Effector memory CD4-positive, alpha-beta T cell (primary cell): ENCODE results near the gene TMEM26.

ENCODE experiments used
- DNase-seq, 3 donors: peaks; one replicate each; pipeline ENCODE4 v3.0.0-alpha.2; 2020
- H3K27ac ChIP-seq: 2 replicates; pipeline ENCODE4 v1.7.0; 2013; ENCODE audit warnings: mild to moderate bottlenecking, low read length, moderate library complexity; ENCODE audit not compliant: insufficient read depth, poor library complexity, severe bottlenecking
- H3K27me3 ChIP-seq: replicated peaks from 2 replicates; pipeline ENCODE4 v1.7.0; 2013; ENCODE audit warnings: mild to moderate bottlenecking, low read length; ENCODE audit not compliant: insufficient read depth, control insufficient read depth, poor library complexity, severe bottlenecking
- H3K36me3 ChIP-seq: 2 replicates; pipeline ENCODE4 v1.7.0; 2013; ENCODE audit warnings: mild to moderate bottlenecking, low read length, moderate library complexity; ENCODE audit not compliant: control insufficient read depth, insufficient read depth
- H3K4me1 ChIP-seq: 2 replicates; pipeline ENCODE4 v1.7.0; 2013; ENCODE audit warnings: low read length, mild to moderate bottlenecking; ENCODE audit not compliant: control insufficient read depth, insufficient read depth, poor library complexity, severe bottlenecking
- H3K4me3 ChIP-seq: 2 replicates; pipeline ENCODE4 v1.7.0; 2013; ENCODE audit warnings: low read length, low read depth, mild to moderate bottlenecking; ENCODE audit not compliant: insufficient read depth, poor library complexity, severe bottlenecking
- H3K9me3 ChIP-seq: 2 replicates; pipeline ENCODE4 v1.7.0; 2013; ENCODE audit warnings: mild to moderate bottlenecking, low read length, moderate library complexity; ENCODE audit not compliant: control insufficient read depth
- total RNA-seq, 3 donors: gene quantifications; one replicate each; lab custom pipeline; 2026; lab: John Stamatoyannopoulos, UW

TMEM26 gene
- 0 reads per million in 3 donors for total RNA-seq

GRCh38 chr10:61452655-61453641 is at the start of gene TMEM26:
Gene TMEM26 (minus strand): TSS chr10:61453381. CDS start chr10:61453081, 300 bp downstream.
- peak within 1 kb of the TSS; percentile 9 for H3K4me3 ChIP-seq
- H3K9me3 ChIP-seq: no peaks in the 10 kb centered on the region
- DNase-seq: no peak
- H3K27ac ChIP-seq: no peak within 1 kb of the TSS
- no peaks in the 10 kb centered on the region for H3K36me3 ChIP-seq
- H3K4me1 ChIP-seq: no peaks in the 10 kb centered on the region
- peaks cover 14% of the 10 kb centered on the region for H3K27me3 ChIP-seq

GRCh38 chr10:61500460-61500859 is 47.3 kb upstream of the TMEM26 start:
- H3K36me3 ChIP-seq: no peaks in the 10 kb centered on the region
- no peak for DNase-seq
- no peak overlapping the region for H3K4me3 ChIP-seq
- no peaks in the 10 kb centered on the region for H3K4me1 ChIP-seq
- no peak overlapping the region for H3K27ac ChIP-seq
- no peaks in the 10 kb centered on the region for H3K9me3 ChIP-seq
- no peaks in the 10 kb centered on the region for H3K27me3 ChIP-seq

DNA sequence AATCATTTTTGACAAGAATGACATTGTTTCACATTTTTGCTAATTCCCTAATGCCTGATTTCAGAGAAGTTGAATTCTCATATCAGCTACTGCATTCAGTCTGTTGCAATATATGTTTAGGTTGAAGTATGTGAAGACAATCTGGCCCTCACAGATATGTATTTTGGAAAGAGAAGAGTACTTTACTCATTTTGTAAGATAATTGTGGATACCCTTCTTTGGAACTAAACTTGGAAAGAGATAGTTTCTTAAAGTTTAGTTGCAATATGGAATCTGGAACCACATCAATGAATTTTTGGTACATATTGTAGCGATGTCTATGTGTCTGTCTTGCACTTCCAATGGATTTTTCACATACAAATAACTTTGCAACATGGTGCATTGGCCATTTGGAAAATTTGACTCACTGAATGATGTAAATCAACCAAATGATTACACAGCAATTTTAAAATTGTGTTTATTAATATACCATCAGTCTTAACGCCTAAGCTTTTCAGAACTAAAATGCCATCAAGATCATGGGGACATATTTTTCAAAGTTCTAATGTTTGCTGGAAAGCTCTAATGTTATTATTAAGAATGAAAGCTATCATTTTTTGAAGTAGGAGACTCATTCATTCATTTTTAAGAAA is 39.3 kb upstream of the TMEM26 start:
- no peaks in the 10 kb centered on the region for H3K4me1 ChIP-seq
- no peaks in the 10 kb centered on the region for H3K9me3 ChIP-seq
- no peak overlapping the region for H3K27ac ChIP-seq
- DNase-seq: no peak
- no peaks in the 10 kb centered on the region for H3K36me3 ChIP-seq
- no peaks in the 10 kb centered on the region for H3K27me3 ChIP-seq
- H3K4me3 ChIP-seq: no peak overlapping the region

GRCh38 chr10:61487506-61487905 is 34.3 kb upstream of the TMEM26 start:
- H3K27me3 ChIP-seq: no peaks in the 10 kb centered on the region
- H3K9me3 ChIP-seq: no peaks in the 10 kb centered on the region
- no peaks in the 10 kb centered on the region for H3K4me1 ChIP-seq
- no peak for DNase-seq
- no peak overlapping the region for H3K4me3 ChIP-seq
- no peaks in the 10 kb centered on the region for H3K36me3 ChIP-seq
- no peak overlapping the region for H3K27ac ChIP-seq

DNA sequence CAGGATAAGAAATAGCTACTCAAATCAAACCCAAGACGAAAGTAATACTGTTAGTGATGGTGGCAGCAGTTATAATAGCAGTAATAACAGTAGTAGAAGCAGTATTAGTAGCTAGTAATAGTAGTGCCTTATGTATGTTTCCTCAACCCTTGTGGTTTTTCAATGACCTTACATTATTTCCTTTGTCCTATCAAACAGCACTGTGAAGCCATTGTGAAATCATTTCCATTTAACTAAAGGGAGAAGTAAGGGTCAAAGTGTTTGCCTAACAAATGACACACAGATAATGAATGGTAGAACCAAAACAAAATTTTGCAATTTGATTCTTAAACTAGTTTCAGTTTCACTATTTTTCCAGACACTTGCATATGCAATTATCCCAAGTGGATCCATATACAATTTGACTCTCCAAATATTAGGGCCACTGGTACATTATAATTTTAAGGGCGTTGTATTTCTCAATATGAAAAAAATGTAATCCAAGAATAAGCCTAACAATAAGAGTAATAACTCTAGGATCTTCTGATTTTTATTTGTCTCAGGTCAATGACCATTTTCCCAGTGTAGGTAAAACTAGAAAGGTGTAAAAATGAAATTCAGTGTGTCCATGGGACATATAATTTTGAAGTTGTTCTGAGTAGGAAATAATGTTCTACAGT is 33.7 kb upstream of the TMEM26 start:
- Histone ChIP-seq H3K27me3 (no peaks in the 10 kb centered on the region), H3K27ac (no peak overlapping the region), H3K4me3 (no peak overlapping the region), H3K36me3 (no peaks in the 10 kb centered on the region), H3K9me3 (no peaks in the 10 kb centered on the region), H3K4me1 (no peaks in the 10 kb centered on the region)
- no peak for DNase-seq

DNA sequence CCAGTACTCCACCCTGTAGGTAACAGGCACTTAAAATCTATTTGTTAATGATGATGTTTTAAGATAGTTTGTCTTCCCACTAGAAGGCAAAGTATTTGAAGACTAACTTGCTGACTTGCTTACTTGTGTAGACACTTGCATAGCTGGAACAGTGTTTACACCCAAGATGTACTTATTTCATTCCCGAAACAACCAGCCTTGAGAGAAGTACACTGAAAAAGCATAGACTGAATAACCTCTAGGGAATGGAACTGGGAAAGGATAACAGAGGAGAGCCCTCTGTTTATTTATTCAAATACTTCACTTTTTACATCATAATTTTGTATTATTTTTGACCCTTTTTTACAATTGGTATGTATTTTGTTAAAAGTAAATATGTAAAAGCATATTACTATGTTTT is 33.1 kb upstream of the TMEM26 start:
- Histone ChIP-seq H3K27me3 (no peaks in the 10 kb centered on the region), H3K4me1 (no peaks in the 10 kb centered on the region), H3K9me3 (no peaks in the 10 kb centered on the region), H3K27ac (no peak overlapping the region), H3K36me3 (no peaks in the 10 kb centered on the region), H3K4me3 (no peak overlapping the region)
- no peak for DNase-seq

- Histone ChIP-seq H3K36me3 (no peaks in the 10 kb centered on the region), H3K27me3 (no peaks in the 10 kb centered on the region), H3K27ac (no peak overlapping the region), H3K4me1 (no peaks in the 10 kb centered on the region), H3K4me3 (no peak overlapping the region), H3K9me3 (no peaks in the 10 kb centered on the region)
- DNase-seq: no peak
Observed at GRCh38 chr10:61481597-61481996, 28.4 kb upstream of the TMEM26 start.

DNA sequence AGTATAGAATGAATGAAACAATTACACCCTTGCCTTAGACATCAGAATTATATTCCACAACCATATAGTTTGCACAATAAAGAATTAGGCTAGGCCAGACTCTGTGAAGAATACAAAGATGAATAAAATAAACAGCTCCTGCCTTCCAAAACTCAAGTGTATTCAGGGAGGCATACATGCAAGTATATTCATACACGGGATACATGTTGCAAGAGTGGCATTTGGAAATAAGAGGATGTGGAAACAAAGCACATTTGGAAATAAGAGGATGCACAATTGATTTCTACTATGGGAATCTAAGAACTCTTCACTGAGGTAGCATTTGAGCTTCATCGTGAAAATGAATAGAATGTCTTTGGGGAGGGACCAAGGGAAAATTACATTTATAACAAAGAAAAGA is 27.0 kb upstream of the TMEM26 start:
- Histone ChIP-seq H3K4me1 (no peaks in the 10 kb centered on the region), H3K9me3 (no peaks in the 10 kb centered on the region), H3K36me3 (no peaks in the 10 kb centered on the region), H3K4me3 (no peak overlapping the region), H3K27me3 (no peaks in the 10 kb centered on the region), H3K27ac (no peak overlapping the region)
- no peak for DNase-seq

DNA sequence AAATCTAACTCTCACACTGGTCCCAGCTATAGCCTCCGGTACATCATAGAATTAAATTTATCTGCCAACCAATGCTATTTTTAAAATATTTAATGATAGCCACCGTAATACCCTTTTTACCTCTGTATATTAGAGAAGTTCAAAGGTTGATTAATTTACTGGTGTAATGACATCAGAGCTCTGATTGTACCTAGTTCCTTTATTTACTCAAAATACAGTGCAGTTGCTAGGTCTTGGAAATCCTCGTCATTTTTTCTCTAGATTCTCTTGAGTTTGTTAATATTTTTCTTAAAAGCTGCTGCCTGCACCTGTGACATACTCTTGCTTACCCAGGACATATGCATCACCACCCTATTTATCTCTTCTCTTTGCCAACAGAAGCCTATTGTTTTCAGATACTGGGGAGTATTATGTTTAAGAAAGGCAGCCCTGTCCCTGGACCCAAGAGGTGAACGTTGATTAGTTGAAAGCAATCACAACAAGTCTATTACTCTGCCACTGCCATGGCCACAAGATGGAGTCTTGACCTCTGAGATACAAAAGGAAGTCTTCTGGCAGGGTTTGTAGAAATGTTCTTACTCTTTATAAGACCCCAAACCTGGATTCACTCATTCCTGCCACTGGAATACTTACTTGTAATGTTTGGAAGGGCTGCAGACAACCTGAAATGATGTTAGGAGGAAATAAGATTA is 25.6 kb upstream of the TMEM26 start:
- Histone ChIP-seq H3K4me1 (no peaks in the 10 kb centered on the region), H3K36me3 (no peaks in the 10 kb centered on the region), H3K27ac (no peak overlapping the region), H3K4me3 (no peak overlapping the region), H3K9me3 (no peaks in the 10 kb centered on the region), H3K27me3 (no peaks in the 10 kb centered on the region)
- DNase-seq: no peak
